ENCODE measurements around the gene PTAFR.

Gene PTAFR

DNA sequence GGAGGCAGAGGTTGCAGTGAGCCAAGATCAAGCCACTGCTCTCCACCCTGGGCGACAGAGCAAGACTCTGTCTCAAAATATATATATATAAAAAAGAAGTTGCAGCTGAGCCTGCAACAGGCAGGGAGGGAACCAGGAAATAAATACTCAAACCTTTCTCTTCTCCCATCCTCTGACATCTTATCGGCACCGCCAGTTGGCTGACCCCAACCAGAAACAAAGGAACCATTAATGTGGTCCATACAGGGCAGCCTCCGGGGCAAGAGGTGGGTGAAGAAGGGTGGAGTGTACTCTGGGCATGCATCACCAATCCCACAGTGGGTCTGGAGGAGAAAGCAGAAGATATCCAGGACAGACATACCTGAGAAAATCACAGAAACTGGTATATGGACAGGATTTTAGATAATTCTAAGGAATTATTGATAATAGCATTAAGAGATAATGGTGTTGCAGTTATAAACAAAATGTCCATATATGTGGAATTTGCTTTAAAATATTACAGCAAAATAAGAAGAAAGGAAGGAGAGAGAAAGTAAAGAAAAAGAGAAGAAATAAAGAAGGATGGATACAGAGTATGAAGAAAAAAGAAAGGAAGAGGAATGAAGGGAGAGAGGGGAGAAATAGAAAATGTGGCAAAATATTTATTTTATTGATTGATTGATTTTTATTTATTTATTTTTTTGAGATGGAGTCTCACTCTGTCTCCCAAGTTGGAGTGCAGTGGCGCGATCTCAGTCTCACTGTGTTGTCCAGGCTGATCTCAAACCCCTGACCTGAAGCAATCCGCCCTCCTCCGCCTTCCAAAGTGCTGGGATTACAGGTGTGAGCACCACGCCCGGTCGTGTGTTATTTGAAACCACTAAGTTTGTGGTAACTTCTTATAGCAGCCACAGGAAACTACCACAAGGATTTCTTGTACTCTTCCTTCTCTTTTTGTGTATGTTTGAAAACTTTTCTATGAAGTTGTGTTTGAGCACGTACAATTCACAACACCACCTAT lies 4.1 kb upstream of the PTAFR start:
- DNase-seq, result no peak
- no peaks in the 10 kb centered on the region for H3K36me3 ChIP-seq
- TF ChIP-seq, protein P1, sequence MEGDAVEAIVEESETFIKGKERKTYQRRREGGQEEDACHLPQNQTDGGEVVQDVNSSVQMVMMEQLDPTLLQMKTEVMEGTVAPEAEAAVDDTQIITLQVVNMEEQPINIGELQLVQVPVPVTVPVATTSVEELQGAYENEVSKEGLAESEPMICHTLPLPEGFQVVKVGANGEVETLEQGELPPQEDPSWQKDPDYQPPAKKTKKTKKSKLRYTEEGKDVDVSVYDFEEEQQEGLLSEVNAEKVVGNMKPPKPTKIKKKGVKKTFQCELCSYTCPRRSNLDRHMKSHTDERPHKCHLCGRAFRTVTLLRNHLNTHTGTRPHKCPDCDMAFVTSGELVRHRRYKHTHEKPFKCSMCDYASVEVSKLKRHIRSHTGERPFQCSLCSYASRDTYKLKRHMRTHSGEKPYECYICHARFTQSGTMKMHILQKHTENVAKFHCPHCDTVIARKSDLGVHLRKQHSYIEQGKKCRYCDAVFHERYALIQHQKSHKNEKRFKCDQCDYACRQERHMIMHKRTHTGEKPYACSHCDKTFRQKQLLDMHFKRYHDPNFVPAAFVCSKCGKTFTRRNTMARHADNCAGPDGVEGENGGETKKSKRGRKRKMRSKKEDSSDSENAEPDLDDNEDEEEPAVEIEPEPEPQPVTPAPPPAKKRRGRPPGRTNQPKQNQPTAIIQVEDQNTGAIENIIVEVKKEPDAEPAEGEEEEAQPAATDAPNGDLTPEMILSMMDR (IDR thresholded peaks at IDR 0.05; ENCODE audit: low read depth, low read length), result no peak
- H3K4me3 ChIP-seq (ENCODE audit: low read depth, low read length), result no peak overlapping the region
- no peaks in the 10 kb centered on the region for H3K9me3 ChIP-seq (ENCODE audit: severe bottlenecking)
- H3K27me3 ChIP-seq (ENCODE audit: insufficient read depth, low read depth, severe bottlenecking), result no peaks in the 10 kb centered on the region
- no peak overlapping the region for H3K27ac ChIP-seq

DNA sequence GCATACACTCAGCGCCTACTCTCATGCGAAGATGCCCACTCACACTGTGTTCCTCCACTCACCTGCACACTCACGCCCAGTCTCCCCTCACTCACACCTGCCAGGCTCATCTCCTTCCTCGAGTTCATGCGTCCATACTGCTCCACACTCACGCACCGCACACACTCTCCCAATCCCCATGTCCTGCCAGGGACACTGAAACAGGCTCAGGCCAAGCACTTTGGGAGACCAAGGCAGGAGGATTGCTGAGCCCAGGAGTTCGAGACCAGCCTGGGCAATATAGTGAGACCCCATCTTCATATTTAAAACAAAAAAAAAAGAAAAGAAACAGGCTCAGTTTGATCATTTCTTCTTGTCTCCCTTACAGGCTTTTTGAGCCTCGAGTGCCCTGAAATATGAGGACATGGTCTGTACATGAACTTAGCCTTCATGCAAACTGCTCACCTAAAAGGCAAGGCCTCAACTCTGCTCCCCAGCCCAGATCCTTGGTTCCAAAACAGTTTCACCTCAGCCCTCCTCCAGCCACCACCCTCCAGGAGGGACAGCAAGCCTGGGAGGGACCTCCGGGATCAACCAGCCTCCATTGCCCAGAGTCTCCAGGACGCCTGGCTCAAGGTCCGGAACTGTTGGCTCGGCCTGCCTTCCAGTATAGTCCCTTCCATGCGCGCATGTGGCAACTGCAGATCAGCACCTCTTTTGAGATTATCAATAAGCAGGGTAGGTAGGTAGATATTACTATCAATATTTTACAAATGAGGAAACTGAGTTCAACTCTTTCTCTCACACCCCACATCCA lies 2.4 kb upstream of the PTAFR start:
- TF ChIP-seq, protein P1 (IDR thresholded peaks at IDR 0.05; ENCODE audit: low read depth, low read length), result no peak
- no peaks in the 10 kb centered on the region for H3K9me3 ChIP-seq (ENCODE audit: severe bottlenecking)
- no peaks in the 10 kb centered on the region for H3K27me3 ChIP-seq (ENCODE audit: insufficient read depth, low read depth, severe bottlenecking)
- no peak for DNase-seq
- H3K27ac ChIP-seq, result no peak overlapping the region
- no peaks in the 10 kb centered on the region for H3K36me3 ChIP-seq
- H3K4me3 ChIP-seq (ENCODE audit: low read depth, low read length), result no peak overlapping the region

DNA sequence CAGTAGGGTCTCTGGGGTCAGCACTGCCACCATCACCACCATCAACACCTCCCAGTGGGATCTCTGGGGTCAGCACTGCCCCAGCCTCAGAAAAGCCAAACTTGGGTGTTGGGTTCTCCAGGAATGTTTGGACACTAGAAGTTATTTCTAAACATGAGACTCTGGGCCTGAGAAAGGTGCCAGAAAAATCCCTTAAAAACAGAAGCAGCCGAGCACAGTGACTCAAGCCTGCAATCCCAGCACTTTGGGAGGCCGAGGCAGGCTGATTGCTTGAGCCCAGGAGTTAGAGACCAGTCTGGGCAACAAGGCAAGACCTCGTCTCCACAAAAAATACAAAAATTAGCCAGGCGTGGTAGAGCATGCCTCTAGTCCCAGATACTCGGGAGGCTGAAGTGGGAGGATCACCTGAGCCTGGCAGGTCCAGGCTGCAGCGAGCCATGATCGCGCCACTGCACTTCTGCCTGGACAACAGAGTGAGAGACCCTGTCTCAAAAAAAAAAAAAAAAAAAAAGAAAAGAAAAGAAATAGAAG lies 470 bp downstream of the PTAFR start:
- no peak overlapping the region for H3K4me3 ChIP-seq (ENCODE audit: low read depth, low read length)
- TF ChIP-seq, protein P1 (IDR thresholded peaks at IDR 0.05; ENCODE audit: low read depth, low read length), result no peak

DNA sequence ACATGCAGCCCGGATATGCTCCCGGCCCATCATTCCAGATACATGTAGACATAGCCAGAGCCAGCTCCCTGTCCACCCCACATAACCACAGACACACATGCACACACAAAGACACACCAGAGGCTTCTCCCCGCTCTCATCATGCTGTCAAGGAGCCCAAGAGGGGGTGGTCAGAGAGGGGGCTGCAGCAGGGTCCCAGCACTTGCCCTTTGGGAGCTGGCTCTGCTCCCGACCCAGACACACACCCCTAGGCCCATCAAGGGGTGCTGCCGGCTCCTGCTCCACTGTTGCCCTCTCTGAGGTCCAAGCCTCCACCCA lies 2.6 kb downstream of the PTAFR start:
- Histone ChIP-seq H3K36me3 (no peaks in the 10 kb centered on the region), H3K27ac (peak overlapping the region; percentile 56), H3K27me3 (ENCODE audit: insufficient read depth, low read depth, severe bottlenecking) (no peaks in the 10 kb centered on the region), H3K9me3 (ENCODE audit: severe bottlenecking) (no peaks in the 10 kb centered on the region), H3K4me3 (ENCODE audit: low read depth, low read length) (no peak overlapping the region)
- DNase-seq, result no peak
- TF ChIP-seq, protein P1 (IDR thresholded peaks at IDR 0.05; ENCODE audit: low read depth, low read length), result no peak

More for the DNA sequence above, 470 bp downstream of the PTAFR start:
- Histone ChIP-seq H3K9me3 (ENCODE audit: severe bottlenecking) (no peaks in the 10 kb centered on the region), H3K27me3 (ENCODE audit: insufficient read depth, low read depth, severe bottlenecking) (no peaks in the 10 kb centered on the region), H3K36me3 (no peaks in the 10 kb centered on the region), H3K27ac (no peak overlapping the region)
- DNase-seq, result no peak

- Histone ChIP-seq H3K4me3 (ENCODE audit: low read depth, low read length) (no peak overlapping the region), H3K9me3 (ENCODE audit: severe bottlenecking) (no peaks in the 10 kb centered on the region), H3K27ac (peak overlapping the region; percentile 56), H3K27me3 (ENCODE audit: insufficient read depth, low read depth, severe bottlenecking) (no peaks in the 10 kb centered on the region), H3K36me3 (no peaks in the 10 kb centered on the region)
- DNase-seq, result peak; percentile 73
- TF ChIP-seq, protein P1 (IDR thresholded peaks at IDR 0.05; ENCODE audit: low read depth, low read length), result no peak
Observed at GRCh38 chr1:28173151-28173979, 3.1 kb downstream of the PTAFR start.
